Inflammatory macrophage treated with lipopolysaccharide for 4 hours (primary cell): ENCODE data around the gene SHC2.
"Not testable (repeated sequence)": the region's sequence is repeated elsewhere in the genome, so short reads cannot be mapped to it uniquely, and the experiment has no call there.

Experiments used
- DNase-seq: peaks from one replicate; pipeline ENCODE4 v3.0.0-alpha.2; 2020

The SHC2 gene

DNA sequence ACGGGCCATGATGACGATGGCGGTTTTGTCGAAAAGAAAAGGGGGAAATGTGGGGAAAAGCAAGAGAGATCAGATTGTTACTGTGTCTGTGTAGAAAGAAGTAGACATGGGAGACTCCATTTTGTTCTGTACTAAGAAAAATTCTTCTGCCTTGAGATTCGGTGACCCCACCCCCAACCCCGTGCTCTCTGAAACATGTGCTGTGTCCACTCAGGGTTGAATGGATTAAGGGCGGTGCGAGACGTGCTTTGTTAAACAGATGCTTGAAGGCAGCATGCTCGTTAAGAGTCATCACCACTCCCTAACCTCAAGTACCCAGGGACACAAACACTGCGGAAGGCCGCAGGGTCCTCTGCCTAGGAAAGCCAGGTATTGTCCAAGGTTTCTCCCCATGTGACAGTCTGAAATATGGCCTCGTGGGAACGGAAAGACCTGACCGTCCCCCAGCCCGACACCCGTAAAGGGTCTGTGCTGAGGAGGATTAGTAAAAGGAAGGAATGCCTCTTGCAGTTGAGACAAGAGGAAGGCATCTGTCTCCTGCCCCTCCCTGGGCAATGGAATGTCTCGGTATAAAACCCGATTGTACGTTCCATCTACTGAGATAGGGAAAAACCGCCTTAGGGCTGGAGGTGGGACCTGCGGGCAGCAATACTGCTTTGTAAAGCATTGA, 74.1 kb downstream of the SHC2 start:
- not testable (repeated sequence) for DNase-seq

DNA sequence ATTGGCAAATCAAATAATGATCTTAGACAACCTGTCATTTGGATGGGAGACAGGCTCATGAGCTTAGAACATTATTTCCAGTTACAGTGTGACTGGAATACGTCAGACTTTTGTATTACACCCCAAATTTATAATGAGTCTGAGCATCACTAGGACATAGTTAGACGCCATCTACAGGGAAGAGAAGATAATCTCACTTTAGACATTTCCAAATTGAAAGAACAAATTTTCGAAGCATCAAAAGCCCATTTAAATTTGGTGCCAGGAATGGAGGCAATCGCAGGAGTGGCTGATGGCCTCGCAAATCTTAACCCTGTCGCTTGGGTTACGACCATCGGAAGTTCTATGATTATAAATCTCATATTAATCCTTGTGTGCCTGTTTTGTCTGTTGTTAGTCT, 74.6 kb downstream of the SHC2 start:
- DNase-seq = not testable (repeated sequence)

DNA sequence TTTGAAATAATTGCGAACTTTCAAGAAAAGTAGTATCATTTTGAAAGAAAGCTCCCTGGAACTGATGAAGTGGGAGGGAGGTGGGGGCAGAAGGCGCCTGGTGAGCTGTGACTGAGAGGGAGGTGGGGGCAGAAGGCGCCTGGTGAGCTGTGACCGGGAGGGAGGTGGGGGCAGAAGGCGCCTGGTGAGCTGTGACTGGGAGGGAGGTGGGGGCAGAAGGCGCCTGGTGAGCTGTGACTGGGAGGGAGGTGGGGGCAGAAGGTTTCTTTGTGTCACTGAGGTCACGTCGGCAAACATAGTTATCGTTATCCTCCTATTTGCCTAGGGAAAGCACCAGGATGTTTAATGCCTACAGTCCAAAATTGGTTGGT, 76.0 kb downstream of the SHC2 start:
- no peak for DNase-seq

DNA sequence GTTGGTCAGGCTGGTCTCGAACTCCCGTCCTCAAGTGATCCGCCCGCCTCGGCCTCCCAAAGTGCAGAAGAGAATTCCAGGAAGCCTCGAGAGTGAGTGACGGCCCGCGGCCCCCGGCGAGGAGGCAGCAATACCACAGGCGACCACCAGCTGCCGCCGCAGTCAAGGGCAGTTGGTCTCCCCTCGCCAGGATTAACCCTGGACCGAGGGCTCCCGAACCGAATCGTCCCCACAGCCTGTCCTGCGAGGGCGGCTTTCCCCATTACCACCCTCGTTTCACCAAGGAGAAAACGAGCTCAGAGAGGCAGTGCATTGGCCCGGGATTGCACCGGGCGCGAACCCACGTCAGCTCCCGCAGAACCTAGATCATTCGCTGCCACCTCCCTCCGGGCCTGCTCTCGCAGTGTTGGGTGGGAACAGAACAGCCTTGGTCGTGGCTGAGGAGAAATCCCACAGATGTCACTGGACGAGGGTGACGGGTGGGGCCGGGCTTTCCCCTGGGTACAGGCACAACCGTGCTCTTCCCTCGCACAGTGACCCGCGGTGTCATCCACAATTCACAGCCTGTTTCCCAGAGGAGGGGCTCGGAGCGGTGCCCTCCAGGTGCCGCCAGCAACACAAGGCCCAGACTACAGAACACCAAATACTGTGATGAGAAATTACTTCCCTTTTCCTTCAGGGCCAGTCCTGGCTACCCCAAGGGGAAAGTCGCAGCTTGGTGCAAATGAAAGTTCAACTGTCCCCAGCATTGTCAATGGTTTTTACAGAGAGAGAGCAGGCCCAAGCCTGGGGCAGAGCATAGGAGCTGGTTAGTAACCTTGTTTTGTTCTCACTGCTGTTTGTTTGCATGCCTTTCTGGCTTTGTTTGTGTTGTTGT, 76.7 kb downstream of the SHC2 start:
- DNase-seq = no peak

DNA sequence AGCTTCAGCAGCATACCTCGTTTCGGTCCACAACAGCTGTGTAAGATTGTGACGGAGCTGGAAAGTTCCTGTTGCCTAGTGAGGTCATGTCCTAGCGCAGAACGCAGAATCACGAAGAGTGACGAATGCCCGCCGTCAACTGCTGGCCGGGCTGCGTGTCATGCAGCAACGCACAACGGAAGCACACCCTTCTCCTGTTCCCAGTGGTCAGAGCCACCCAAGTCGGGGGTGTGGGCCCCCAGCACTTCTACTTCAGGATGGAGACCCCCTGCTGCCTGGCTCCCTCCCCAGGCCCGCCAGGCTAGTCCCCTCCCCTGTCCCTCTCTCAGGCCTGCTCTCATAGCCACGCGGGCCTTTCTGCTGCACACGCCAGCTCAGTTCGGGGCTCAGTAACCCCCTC, 77.8 kb downstream of the SHC2 start:
- no peak for DNase-seq

DNA sequence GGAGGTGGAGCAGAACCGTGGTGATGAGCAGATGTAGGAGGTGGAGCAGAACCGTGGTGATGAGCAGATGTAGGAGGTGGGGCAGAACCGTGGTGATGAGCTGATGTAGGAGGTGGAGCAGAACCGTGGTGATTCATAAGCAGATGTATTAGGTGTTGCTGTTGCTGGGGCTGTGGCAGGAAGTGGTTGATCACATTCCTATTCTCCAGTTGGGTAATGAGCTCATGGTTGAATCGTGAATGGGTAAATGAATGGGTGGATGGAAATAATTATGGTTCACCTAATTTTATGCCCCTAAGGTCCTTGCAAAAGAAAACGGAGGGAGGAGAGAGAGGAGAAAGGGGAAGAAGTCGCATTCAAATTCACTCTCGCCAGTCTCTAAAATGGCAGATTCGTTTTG, 78.3 kb downstream of the SHC2 start:
- DNase-seq = not testable (repeated sequence)

DNA sequence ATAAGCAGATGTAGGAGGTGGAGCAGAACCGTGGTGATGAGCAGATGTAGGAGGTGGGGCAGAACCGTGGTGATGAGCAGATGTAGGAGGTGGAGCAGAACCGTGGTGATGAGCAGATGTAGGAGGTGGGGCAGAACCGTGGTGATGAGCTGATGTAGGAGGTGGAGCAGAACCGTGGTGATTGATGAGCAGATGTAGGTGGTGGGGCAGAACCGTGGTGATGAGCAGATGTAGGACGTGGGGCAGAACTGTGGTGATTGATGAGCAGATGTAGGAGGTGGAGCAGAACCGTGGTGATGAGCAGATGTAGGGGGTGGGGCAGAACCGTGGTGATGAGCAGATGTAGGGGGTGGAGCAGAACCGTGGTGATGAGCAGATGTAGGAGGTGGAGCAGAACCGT, 78.9 kb downstream of the SHC2 start:
- DNase-seq = not testable (repeated sequence)

DNA sequence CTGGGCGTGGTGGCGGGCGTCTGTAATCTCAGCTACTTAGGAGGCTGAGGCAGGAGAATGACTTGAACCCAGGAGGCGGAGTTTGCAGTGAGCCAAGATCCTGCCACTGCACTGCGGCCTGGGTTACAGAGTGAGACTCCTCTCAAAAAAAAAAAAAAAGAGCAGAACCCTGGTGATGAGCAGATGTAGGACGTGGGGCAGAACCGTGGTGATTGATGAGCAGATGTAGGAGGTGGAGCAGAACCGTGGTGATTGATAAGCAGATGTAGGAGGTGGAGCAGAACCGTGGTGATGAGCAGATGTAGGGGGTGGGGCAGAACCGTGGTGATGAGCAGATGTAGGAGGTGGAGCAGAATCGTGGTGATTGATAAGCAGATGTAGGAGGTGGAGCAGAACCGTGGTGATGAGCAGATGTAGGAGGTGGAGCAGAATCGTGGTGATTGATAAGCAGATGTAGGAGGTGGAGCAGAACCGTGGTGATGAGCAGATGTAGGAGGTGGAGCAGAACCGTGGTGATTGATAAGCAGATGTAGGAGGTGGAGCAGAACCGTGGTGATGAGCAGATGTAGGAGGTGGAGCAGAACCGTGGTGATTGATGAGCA, 80.1 kb downstream of the SHC2 start:
- DNase-seq = not testable (repeated sequence)

DNA sequence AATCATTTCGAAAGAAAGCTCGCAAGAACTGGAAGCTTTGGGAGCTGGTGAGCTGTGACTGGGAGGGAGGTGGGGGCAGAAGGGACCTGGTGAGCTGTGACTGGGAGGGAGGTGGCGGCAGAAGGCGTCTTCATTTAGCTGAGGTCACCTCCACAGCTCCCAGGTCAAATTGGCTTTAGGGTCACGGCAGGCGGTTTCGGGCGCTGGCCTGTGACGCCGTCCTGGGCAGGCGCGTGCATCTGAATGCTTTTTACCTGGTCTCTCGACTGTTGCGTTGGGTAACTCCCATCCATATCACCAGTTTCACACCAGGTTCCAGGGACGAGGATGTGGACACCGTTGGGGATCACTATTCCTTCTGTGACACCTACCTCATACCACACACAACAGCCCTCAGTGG, 81.0 kb downstream of the SHC2 start:
- no peak for DNase-seq

DNA sequence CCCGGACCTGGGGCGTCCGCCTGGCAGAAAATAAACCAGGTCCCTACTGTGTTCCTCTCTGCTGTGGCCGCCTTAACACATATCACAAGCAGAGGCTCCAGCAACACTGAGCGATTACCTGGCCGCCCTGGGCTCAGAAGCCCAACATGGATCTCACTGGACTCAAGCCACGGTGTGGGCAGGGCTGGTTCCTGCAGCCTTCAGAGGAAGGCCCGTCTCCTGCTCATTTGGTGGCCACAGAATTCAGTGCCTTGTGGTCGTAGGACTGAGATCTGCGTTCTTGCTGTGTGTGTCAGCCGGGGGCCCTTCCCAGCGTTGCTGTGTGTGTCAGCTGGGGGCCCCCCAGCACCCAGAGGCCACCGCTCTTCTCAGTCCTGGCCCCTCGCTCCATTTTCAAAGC, 82.1 kb downstream of the SHC2 start:
- no peak for DNase-seq

DNA sequence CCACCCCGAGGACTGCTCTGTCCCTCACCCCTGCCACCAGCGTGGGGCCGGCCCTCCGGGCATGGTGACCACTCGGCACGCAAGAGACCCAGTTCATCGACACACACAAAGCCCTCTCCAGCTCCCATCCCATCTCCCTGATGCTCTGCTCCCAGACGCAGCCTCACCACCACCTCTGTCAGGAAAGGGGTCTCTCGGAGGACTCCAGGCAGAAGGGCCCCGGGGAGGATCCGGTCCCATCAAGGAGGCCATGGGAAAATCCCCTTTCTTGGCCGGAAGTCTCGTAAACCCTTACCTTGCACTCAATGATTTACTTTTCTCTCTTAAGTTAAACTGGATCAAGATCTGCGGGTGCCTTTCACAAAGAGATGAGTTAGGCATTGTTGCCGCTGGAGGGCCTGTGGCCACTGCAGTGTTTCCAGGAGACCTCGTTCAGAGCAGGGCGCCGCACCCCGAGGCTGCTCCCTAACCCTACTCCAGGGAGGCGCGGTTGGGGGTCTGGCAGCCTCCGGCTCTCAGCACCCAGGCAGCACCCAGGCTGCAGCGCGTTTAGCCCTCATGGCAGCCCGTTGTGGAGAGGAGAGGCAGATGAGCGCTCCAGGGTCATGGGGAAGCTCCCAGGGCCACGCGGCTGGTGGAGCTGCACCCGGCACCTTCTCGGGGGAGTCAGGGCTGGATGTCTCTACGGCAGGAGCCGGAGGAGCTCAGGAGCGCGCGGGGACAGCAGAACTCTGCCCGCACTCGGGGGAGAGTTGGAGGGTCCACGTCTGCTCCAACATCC, 82.8 kb downstream of the SHC2 start:
- no peak for DNase-seq

DNA sequence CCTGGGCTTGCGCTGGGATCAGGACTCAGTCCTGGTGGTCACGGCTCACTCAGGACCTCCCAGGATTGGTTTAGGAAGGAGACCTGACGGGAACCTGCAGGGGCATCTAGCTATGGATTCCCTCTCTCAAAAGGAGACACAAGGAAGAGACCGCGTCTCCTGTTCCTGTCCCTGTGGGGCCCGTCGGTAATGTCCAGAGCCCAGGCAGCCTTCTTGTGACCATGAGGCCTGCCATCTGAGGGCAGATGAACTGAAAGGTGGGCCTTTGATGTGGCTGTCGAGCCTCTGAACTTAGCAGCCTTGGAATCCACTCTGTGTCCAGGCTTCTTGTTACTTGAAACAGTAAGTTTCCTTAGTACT, 84.7 kb downstream of the SHC2 start:
- DNase-seq = no peak

DNA sequence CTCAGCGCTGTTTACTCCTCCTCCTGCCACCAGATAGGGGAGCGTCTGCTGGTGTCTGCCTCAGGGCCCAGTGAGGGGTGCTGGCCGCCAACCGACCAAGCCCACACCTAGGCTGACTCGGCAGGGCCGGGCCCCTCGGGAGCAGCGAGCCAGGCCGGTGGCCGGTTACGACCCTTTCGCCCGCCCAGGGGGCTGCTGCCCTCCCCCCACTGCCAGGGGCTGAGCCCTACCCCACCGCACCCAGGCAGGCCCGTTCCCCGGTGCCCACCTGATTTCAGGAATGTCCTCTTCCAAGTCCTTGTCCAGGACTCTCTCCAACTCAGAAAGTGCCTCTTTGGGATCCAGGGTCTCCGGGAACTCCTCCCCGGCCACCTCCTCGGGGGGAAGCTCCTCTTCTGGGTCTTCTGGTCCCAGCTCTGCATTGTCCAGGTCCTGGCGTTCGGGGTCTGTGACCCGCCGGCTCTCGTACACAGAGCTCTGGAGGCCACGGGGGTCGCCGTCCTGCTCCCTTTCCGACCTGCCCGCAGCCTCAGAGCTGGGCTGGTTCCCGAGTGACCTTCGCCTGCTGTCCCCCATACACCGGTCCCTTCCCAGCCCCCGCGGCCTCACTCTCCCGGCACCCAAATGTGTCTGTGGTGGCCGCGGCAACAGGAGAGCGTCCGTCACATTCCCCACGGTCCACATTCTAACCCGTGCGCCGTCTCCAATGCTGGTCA, 85.3 kb downstream of the SHC2 start:
- no peak for DNase-seq

DNA sequence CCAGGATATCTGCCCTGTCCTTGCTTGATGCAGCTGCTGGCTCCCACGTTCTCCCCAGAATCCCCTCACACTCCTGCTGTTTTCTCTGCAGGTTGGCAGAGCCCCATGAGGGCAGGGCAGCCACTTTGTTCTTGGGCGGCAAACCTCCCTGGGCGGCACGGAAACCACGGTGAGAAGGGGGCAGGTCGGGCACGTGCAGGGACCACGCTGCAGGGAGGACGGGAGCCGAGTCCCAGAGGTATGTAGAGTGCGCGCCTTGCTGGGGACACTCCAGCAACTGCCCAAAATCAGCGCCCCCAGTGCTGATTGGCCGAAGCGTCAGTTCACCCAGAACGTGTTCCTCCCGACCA, 86.0 kb downstream of the SHC2 start:
- DNase-seq = no peak

DNA sequence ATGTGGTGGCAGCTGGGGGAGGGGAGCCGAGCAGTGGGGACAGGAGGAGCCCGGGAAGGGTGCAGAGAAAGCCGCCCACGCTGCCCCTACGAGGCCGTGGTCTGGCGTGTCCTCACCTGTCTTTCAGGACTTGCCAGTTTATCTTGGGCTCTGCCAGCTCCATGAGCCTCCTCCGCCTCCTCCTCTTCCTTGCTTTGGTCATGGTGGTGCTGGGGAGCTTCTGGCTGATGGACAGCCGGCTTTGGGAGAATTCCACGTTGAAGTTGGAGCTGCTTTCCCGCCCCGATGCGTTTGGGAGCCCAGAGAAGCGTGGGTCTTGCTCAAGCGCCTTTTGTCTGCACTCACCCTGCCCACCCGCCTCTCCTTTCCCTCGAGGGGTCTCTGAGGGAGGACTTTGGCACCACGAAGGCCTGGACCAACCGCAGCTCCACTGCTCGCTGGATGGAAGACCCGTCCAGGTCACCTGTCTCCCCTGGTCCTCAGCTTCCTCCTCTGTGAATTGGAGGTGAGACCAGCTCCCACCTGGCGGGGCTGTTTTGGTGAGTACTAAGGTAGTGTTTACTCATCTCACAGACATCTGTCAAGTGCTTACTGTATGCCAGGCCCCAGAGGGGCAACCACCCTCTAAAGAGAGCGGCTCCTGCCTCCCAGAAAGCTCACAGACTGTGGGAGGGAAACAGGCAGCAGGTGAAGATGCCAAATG, 86.5 kb downstream of the SHC2 start:
- no peak for DNase-seq

DNA sequence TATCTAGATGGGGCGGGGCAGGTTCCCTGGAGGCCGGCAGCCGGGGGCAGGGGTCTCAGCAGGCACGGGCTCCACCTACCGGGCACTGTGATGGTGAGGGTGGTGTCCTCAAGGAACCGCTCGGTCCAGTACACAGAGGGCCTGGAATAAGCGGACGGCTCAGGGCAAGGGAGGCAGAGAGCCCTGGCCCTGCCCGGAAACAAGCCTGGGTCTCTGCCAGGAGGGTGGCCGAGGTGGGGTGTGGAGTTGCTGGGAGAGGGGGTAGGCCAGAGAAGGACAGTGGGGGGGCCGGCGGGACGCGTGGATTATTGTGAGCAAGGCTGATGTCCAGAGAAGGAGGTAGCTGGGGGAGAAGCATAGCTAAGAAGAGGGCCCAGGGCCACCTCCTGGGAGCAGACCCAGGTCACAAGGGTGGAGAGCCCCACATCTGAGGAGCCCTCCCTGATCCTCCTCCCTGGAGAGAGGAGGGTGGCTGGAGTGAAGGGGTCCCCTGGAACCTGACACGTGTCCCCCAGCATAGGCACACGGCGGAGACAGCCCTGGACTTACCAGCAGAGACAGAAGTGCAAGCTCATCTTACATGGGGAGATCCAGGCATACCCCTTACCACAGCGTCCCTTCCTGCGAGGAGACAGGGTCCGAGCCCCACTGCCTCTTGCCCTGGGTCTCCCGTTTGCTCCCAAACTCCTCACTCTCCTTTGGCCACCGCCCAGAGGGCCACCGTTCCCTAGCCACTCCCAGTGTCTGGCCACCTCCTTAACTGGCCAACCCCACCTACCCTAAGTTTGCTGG, 87.2 kb downstream of the SHC2 start:
- DNase-seq = no peak

DNA sequence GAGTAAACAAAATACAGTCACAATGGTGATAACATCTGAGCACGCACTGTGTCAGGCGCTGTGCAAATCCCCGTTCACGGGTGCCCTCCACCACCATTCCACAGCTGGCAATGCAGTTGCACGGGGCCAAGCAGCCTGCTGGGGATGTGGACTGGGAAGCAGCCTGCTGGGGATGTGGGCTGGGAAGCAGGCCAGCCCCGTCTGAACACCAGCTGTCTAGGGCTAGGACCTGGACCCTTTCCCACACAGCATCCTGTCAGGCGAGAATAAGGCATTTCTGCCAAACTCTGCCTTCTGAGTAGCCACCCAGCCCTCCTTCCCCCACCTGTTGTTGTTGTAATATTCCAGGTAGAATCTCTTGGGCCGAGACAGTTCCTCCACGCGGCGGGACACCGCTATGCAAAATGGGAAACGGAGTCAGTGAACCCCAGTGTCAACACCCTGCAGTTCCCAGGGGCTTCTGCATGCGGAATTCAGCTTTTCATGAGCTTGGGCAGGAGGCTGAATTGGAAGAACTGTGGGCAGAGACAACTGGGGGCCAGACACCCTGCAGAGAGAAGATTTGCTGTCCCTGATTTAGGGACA, 88.4 kb downstream of the SHC2 start:
- no peak for DNase-seq

DNA sequence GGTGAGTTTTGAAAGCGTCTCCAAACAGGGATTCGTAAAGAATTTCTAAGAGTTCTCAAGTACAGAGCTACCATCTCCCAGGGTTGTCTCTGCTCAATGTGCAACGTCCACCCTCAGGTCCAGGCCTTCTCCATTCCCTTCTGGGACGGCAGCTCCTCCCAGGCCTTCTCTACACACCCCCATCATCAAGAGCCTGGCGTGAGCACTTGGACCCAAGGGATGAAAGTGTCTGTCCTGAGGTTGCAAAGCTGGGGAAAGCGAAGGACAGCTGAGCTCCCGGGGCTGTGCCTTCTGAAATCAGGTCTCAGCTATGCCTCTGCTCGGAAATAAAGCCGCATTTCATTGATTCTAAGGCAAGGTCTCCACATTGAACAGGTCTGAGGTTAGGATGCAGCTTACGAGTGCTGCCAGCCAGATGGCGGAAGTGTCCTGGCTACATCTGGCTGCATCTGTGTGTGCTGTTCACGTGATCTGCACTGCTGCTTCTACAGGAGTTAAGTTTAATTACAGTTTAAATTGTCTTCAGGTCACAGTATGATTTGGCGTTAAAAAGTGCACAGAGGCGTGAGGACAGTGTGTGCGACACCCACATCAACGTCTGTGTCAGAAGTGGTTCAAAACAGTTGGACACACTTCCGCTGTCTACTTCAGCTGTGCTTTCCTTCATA, 89.2 kb downstream of the SHC2 start:
- DNase-seq = no peak

DNA sequence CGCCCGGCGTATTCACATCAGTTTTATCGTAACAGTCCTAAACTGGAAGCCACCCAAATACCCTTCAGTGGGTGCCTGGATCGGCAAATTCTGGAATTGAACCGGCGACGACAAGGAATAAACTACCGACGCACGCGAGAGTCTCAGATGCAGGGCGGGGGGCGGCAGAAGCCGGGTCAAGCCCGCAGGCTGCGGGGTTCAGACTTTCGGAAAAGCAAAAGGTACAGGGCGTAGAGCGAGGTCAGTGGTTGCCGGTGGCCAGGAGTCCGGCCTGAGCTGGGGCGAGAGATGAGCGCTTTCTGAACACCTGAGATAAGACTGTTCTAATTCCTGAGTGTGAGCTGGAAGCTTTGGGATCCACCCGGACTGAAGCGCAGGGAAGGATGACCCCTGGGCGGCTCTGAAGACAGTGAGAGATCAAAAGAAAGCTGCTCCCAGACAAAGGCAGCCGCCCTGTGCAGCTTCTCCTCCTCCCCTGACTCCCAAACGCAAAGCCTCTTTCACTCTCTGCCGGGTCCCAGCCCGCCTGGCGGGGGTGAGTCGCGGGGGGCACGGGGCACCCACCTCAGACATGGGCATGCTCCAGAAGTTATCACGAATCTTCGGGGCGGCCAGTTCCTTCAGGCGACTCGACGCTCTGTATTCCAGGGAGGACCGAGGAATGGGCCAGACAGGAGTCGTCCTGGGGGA, 90.0 kb downstream of the SHC2 start:
- no peak for DNase-seq

DNA sequence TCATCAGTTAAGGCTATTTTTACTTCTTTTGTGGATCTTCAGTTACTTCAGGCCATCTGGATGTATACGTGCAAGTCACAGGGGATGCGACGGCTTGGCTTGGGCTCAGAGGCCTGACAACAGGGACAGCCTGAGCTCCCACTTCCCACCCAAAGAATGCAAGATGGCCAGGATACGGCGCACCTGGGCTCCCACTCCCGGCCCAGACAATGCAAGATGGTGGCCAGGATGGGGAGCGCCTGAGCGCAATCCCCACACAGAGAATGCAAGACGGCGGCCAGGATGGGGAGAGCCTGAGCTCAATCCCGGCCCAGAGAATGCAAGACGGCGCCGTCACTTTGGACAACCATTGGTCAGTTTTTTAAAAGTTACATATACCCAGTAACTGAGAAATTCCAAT, 91.0 kb downstream of the SHC2 start:
- DNase-seq = no peak
